Activated T-cell treated with anti-CD3 and anti-CD28 coated beads for 24 hours (primary cell): ENCODE measurements around the gene DYRK3.
A peak's percentile ranks its signal among the peaks of the same experiment; 100 is the strongest.
"Not testable (repeated sequence)": the region's sequence is repeated elsewhere in the genome, so short reads cannot be mapped to it uniquely, and the experiment has no call there.

Experiments used
- DNase-seq: peaks from one replicate; pipeline ENCODE4 v3.0.0-alpha.2; 2020; ENCODE audit warnings: low read depth

The DYRK3 gene

DNA sequence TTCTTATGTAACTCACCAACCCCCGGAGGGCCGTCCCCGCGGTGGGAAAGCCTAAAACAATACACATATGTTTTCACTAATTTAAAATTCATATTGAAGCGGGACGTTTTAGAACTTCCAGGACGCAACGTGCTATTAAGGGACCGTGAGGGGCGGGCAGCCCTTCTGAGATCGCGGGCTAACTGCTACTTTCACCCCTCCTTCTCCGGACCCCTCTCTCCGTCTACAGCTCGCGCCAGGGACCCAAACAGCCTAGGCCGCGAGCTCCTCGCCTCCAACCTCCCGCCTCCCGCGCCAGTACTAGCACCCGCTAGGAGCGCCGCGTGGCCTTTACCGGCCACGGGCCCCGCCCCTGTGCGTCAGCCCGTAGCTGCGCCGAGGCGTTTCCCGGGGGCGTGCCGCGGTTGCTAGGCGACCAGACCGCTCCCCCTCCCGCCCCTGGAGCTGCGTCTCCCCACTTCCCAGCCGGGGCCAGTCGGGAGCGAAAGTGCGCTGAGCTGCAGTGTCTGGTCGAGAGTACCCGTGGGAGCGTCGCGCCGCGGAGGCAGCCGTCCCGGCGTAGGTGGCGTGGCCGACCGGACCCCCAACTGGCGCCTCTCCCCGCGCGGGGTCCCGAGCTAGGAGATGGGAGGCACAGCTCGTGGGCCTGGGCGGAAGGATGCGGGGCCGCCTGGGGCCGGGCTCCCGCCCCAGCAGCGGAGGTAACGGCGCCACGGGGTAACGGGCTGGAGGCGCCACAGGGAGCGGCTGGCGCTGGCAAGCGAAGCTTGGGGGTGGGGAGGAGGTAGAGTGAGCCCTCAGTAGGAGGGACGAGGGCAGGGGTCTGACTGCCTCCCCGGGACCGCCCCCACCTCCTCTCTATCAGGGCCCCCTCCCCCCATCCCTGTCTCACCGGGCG is at the start of gene DYRK3:
DYRK3 (plus strand) TSS at position 457 of the 898 bp plus-strand sequence; CDS start at position 625, 168 bp downstream.
- DNase-seq = peak; percentile 90

DNA sequence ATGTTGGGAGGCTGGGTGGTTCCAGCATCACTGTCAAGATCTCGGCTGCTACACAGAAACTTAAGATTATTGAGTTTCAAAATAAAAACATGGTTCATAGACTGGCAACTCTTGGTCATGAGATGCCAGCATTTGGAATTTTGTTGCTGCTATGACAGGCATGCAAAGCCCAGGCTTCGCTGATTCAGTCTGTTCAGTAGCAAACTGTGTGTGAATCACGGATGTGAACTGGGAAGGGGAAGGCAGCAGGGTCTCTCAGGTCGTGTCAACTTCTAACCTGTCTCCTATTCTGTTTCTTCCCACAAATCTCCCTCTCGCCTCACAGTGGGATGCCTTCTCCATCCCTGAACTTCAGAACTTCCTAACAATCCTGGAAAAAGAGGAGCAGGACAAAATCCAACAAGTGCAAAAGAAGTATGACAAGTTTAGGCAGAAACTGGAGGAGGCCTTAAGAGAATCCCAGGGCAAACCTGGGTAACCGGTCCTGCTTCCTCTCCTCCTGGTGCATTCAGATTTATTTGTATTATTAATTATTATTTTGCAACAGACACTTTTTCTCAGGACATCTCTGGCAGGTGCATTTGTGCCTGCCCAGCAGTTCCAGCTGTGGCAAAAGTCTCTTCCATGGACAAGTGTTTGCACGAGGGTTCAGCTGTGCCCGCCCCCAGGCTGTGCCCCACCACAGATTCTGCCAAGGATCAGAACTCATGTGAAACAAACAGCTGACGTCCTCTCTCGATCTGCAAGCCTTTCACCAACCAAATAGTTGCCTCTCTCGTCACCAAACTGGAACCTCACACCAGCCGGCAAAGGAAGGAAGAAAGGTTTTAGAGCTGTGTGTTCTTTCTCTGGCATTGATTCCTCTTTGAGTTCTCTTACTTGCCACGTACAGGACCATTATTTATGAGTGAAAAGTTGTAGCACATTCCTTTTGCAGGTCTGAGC is 48.6 kb upstream of the DYRK3 start:
- no peak for DNase-seq

DNA sequence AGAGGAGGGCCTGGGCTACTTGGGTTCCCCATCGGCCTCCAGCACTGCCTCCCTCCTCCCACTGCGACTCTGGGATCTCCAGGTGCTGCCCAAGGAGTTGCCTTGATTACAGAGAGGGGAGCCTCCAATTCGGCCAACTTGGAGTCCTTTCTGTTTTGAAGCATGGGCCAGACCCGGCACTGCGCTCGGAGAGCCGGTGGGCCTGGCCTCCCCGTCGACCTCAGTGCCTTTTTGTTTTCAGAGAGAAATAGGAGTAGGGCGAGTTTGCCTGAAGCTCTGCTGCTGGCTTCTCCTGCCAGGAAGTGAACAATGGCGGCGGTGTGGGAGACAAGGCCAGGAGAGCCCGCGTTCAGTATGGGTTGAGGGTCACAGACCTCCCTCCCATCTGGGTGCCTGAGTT is 47.4 kb upstream of the DYRK3 start:
- no peak for DNase-seq

DNA sequence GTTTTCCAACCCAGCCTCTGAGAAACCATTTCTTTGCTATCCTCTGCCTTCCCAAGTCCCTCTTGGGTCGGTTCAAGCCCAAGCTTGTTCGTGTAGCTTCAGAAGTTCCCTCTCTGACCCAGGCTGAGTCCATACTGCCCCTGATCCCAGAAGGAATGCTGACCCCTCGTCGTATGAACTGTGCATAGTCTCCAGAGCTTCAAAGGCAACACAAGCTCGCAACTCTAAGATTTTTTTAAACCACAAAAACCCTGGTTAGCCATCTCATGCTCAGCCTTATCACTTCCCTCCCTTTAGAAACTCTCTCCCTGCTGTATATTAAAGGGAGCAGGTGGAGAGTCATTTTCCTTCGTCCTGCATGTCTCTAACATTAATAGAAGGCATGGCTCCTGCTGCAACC is 46.8 kb upstream of the DYRK3 start:
- DNase-seq = no peak

DNA sequence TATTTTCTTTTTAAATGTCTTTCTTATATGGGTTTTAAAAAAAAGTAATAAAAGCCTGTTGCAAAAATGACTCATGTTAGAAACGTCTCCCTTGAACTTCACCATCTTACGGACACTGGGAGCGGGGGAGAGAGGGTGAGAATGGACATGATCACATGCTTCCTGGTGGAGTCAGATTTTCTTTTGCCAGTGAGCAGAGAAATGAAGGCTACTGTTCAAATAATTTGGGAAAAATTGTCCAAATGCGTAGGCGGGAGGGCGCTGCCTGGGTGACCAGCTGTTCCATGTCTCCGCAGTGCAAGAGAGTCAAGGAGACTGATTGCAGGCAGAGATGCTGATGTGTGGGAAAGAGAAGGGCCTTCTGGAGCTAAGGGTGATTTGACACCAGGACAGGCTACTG is 46.1 kb upstream of the DYRK3 start:
- DNase-seq = no peak

DNA sequence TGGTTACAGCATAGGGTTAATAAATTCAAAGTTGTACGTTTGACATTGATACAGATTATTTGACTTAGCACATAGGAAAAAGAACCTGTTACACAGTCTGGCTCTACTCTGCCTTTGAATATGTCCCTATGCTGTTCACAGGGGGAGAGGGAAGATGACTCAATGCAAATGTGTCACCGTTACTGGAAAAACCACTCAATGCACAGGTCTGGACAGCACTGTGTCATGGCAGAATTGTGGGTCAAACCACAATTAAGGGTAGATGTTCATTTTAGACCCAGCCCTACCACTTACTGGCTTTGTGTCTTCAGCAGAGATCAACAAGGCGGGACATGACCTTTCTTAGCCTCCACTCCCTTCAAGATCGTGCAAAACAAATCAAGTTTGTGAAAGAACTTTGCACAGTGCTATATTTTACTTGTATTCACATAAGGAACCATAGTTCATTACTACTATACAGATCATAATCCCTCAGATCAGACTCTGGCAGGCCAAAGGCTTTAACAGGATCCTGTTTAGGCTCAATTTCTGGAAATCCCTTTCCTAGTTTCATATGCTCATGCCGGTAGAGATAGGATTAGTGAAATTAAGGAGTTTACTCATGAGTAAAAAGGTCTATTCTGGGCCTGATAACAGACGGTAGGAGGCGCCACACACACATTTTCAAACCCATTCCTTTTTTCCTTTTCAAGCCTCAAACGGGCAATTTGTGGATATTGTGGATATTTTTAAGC is 45.1 kb upstream of the DYRK3 start:
- peak; percentile 63 for DNase-seq

DNA sequence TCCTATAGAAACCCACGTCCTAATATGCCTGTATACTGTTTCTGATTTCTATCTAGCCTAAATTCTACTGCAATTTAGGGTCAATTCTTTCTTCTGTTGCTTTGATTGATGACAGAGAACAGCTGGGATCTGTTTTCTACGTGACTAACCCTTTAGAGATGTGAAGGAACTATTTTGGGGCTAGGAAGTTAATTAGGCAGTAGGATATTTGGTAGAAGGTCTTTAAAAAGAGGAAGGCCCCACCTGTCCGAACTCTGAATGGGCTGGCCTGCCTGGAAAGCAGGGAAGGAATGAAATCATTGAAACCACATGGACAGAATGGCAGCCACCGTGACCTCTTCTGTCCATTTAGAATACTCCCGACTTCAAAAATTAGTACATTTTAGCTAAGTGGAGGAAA is 44.1 kb upstream of the DYRK3 start:
- DNase-seq = no peak

DNA sequence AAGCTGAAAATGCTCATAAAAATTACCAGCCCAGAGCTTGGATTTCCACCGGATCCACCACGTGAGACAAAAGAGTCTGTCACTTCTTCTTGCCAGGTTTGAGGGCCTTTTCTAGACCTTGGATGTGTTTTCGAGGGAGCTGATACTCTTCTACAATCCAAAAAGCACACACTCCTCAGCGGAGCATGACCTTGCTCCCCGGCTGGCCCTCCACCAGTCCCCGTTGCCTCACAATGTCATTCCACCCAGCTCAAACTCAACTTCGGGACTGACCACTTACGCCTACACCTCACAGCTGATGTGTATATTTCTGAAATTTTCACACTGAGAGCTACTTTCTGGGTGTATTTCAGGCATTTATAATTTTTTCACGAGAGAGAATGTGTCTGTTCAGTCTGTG is 43.6 kb upstream of the DYRK3 start:
- no peak for DNase-seq

DNA sequence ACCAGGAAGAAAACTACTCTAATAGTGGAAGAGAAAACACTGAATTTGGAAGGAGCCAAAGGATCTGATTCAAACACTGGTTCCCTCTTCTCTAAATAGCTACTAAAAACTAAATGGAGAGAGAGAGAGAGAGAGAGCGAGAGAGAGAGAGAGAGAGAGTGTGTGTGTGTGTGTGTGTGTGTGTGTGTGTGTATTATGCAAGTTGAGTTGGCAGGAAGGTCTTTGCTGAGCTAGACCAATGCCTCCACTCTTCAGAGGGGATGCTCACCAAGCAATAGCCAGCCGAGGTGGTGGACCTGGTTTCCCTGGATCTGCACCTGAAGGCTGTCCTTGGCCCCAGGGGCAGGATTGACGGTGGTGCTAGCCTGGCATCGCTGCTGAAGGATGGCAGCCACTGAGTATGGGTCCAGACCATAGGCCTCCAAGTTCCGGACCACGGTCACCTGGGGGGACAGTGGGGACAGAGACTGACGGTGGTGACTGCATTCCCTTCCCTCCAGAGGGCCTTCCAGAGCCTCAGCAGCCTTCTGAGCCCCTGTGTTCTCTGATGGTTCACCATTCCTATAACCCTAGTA is 41.9 kb upstream of the DYRK3 start:
- no peak for DNase-seq

DNA sequence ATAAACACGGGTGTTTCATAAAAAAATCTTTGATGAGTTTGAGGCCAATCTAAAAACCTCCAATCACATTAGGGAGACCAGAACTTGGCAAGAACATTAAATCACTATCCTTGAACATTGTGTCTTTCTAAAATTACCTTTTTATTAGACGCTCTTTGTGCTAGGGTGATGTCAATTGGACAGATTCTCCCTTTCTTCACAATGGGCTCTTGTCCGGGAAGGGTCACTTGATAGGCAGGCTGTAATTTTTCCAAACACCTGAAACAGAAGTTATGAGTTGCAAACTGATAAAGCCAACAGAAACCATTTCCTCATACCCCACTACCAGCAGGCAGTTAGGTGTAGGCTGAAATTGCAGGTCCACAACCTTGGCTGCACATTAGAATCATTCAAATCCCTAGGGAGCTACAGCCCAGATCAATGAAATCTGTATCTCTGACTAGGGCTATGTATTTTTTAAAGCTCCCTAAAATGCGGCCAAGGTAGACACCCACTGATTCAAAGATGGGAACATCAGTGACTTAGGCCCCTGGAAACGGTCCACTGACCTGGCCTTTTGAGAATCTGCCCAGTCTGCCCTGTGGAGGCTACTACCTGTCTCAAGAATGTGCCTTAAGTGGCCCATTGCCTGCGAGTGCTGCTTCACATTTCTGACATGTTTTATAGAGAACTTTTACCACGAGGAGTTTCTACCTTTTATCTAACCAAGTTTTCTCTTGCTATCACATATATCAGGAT is 39.6 kb upstream of the DYRK3 start:
- no peak for DNase-seq

DNA sequence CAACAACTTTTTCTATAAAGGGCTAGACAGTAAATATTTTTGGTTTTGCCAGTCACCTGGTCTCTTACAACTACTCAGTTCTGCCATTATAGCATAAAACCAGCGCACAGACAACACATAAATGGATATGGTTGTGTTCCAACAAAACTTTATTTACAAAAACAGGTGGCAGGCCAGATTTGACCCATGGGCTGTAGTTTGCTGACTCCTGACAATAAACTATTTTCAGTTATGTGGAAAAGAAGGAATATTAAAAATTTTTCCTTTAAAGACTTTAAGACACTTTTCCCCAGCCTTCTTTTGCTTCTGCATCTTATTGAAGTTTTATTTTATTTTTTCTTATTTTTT is 39.0 kb upstream of the DYRK3 start:
- DNase-seq = no peak

DNA sequence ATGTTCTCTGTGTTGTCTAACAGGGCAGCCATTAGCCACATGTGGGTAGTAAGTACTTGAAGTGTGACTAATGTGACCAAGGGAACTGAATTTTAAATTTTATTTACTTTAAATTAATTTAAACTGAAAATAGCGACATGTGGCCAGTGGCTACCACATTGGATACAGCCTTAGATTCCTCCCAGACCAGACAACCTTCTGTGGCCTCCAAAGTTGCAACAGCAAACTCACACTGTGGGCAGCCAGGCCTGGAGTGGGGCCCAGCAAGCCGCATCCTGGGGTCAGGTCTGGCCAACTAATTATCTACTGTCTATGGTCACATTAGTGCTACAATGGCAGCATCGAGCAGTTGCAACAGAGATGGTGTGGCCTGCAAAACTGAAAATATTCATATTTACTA is 34.8 kb upstream of the DYRK3 start:
- DNase-seq = no peak

DNA sequence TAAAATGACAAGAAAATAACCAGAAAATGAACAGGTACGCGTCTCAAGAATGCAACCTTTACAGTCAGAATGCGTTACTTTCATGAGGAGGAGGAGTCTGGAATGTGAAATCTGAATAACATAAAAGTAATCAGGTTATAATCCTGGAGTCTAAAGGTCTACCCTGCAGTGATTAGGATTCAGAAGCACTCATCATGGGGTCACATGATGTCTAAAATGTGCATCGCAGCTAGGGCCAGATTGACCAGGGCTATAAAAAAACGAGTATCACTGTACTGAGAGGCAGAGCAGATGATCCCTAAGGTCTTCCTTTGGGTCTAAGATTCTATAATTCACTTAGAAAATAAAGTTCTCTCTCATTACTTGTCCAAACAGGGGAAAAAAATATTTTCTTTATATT is 30.5 kb upstream of the DYRK3 start:
- no peak for DNase-seq

DNA sequence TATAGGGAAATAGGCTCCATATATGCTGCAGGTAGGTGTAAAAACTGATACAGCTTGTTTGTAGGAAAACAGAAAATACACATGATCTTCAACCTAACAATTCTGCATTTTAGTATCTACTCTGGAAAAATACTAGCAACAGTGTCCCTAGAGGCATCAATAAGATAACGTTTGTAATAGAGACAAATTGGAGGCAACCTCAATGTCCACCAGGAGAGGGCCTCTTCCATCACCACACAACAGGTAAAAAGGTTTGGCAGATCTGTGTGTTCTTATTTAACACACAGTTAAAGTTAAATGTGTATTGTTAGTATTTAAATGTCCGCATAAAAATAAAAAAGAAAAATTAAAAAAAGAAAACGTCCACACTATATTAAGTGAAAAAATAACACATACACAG is 28.5 kb upstream of the DYRK3 start:
- no peak for DNase-seq

DNA sequence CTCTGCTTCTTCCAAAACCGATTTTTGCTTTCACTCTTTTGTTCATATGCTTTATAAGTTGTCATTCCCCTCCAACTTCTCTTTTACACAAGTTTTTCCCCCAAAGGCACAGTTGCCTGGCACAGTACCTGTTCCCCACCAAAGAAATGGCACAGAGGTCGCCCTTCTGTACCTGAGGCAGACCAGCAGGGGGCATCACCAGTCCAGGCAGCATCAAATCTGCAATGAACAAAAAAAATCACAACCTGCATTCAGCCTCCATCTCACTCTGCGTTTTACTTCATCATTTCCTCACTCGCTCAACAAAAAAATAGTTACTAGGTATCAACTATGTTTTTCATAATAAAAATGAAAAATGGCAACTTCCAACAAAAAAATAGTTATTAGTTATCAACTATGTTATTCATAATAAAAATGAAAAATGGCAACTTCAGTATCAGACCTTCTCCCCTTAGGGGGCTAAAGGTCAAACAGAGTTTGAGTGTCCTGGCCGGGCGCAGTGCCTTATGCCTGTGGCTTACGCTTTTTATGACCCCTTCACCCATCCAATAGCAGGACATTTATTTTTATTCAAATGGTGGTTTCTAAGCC is 27.1 kb upstream of the DYRK3 start:
- peak; percentile 38 for DNase-seq

DNA sequence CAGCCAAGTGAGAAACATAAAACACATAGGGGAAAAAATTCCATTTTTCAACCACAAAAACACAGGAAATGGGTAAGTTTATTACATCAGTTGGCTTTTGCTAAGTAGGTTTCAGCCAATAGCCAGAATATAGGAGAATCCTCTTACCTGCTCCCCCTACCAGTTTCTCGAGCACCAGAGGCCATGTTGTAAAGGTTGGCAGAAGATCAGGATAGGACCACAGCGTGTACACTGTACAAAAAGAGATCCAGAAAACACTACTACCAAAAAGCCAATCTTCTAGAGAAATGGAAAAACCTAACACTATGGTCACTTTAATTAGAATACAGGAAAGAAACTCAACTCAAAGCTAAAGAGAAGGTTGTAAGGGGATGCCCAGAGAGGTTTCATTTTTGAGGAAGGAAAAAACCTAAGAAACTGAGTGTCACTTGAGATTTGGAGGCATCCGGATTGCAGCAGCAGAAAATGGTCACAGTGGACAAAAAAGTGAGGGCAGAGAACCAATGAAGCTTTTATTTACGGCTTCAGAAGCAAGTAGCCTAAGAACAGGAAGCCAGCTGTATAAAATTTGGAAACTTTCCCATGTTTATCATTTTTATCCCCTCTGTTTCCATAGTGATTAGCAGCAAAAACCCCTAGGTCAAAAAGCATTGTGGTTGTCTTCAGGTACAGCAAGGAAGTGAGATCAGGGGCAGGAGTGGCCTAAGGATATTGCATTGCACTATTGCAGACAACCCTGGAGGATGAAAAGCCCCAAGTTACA is 25.9 kb upstream of the DYRK3 start:
- DNase-seq = no peak

DNA sequence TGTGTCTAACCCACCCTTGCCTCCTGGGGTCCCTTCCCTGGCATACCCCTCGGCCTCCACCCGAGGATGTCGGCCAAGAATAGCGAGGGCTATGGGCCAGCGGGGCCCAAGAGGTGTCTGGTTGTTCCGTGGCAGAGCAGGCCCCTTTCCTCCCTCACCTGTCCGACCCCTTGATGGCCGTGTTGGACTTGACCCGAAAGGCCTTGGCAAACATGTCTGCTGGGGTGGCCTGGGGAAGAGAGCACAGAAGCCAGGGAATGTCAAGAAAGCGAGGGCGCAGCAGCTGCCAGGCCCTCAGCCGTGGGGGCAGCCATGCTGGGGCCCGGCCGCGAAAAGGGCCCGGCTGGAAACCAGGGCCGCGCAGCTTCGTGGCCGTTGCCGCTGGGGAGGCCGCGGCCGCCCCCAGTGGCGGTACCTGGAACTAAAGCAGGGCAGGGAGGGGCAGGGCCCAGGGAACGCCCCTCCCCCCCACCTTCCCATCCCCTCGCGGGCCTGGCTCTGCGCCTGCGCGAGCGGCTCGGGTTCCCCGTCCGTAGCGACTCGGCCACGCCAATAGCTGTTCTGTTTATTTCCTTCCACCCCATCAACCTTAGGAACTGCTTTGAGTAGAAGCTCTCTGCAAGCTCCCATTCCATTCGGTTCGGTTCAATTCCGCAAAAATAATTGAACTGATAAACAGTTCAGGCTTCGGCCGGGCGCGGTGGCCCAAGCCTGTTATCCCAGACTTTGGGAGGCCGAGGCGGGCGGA is 23.0 kb upstream of the DYRK3 start, which contains the start of gene EIF2D:
EIF2D (minus strand) TSS at position 337 of the 748 bp plus-strand sequence; CDS start at position 214, 123 bp downstream.
- DNase-seq = peak; percentile 92

DNA sequence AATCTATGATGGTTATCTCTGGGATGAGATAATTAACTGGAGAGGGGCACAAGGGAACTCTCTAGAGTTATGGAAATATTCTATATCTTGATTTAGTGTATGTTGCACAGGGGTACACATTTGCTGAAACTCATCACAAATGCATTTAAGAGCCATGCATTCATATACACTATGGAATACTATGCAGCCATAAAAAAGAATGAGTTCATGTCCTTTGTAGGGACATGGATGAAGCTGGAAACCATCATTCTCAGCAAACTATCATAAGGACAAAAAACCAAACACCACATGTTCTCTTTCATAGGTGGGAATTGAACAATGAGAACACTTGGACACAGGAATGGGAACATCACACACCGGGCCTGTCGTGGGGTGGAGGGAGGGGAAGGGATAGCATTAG is 8.9 kb upstream of the DYRK3 start:
- not testable (repeated sequence) for DNase-seq

DNA sequence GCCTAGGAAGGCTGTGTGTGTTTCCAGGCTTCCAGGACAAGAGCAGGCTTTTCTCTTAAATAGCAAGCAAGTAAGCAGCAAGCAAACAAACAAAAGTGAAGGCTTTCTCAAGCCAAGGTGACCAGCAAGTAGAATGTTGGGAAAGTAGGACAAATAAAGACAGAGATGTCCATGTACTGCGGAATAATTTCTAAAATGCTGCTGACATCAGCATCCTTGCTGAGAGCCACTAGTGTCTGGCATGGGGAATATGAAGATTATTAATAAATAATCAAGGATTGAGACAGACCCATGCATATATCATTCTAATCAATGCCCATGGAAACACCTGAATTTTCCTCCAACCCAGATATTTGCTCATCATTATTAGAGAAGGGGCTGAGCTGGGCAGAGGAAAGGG is 6.4 kb upstream of the DYRK3 start:
- DNase-seq = no peak
